GM19023 (cell line): ENCODE measurements around the gene KRT9.
"Not testable (repeated sequence)": the region's sequence is repeated elsewhere in the genome, so short reads cannot be mapped to it uniquely, and the experiment has no call there.

ENCODE experiments used
- ATAC-seq: cut with Tn5 transposase; IDR thresholded peaks from one replicate; pipeline ENCODE4 v1.9.1; 2021; ENCODE audit warnings: mild to moderate bottlenecking, moderate library complexity; ENCODE audit not compliant: unreplicated experiment

KRT9 gene

GRCh38 chr17:41606930-41607329, 35.1 kb upstream of the KRT9 start:
- not testable (repeated sequence) for ATAC-seq

- no peak for ATAC-seq
Measured at GRCh38 chr17:41602524-41602923, 30.7 kb upstream of the KRT9 start.

GRCh38 chr17:41600318-41600717, 28.5 kb upstream of the KRT9 start:
- no peak for ATAC-seq

- no peak for ATAC-seq
Measured at GRCh38 chr17:41599680-41600079, 27.8 kb upstream of the KRT9 start.

- no peak for ATAC-seq
Measured at GRCh38 chr17:41595585-41595984, 23.7 kb upstream of the KRT9 start.

GRCh38 chr17:41594363-41594915, 22.6 kb upstream of the KRT9 start:
- ATAC-seq, result no peak

GRCh38 chr17:41593306-41593981, 21.6 kb upstream of the KRT9 start:
- ATAC-seq, result no peak

- no peak for ATAC-seq
Measured at GRCh38 chr17:41592601-41593305, 20.9 kb upstream of the KRT9 start.

GRCh38 chr17:41589301-41589700, 17.4 kb upstream of the KRT9 start:
- ATAC-seq, result no peak

GRCh38 chr17:41588126-41588810, 16.4 kb upstream of the KRT9 start:
- ATAC-seq, result no peak

- ATAC-seq, result no peak
Measured at GRCh38 chr17:41586863-41587495, 15.1 kb upstream of the KRT9 start, which contains the start of gene KRT14. TSS of gene KRT14 (minus strand) at chr17:41586895. CDS start at chr17:41586834, 61 bp downstream.

- no peak for ATAC-seq
Measured at GRCh38 chr17:41585301-41586056, 13.6 kb upstream of the KRT9 start.

GRCh38 chr17:41584331-41584927, 12.6 kb upstream of the KRT9 start:
- not testable (repeated sequence) for ATAC-seq

- no peak for ATAC-seq
Measured at GRCh38 chr17:41583137-41584127, 11.6 kb upstream of the KRT9 start.

GRCh38 chr17:41582061-41582968, 10.5 kb upstream of the KRT9 start:
- not testable (repeated sequence) for ATAC-seq

- ATAC-seq, result no peak
Measured at GRCh38 chr17:41581366-41582060, 9.7 kb upstream of the KRT9 start.
